Thyroid gland (tissue), 4 donors: ENCODE measurements around the gene CACNA1H. TPM values are rescaled to one million over a fixed set of nuclear protein-coding genes. Genes with fewer than 3 reads are reported as not detected.

Experiments
- DNase-seq, 2 donors: peaks; one replicate each; pipeline ENCODE4 v3.0.0-alpha.2; 2019
- H3K27ac ChIP-seq, 3 donors: fragments of 200-600 bp; sonication (generic); 1 replicate in 2 of 3; 2 replicates in 1 of 3; pipeline ENCODE4 v1.5.1; 2016 to 2019; ENCODE audit warnings: mild to moderate bottlenecking in 1 of 3, moderate library complexity in 1 of 3
- H3K27me3 ChIP-seq: fragments of 200-600 bp; sonication (generic); one replicate; pipeline ENCODE4 v1.5.1; 2019
- H3K36me3 ChIP-seq, 2 donors: fragments of 200-600 bp; sonication (generic); one replicate each; pipeline ENCODE4 v1.5.1; 2016 to 2019
- H3K4me1 ChIP-seq, 2 donors: fragments of 200-600 bp; sonication (generic); one replicate each; pipeline ENCODE4 v1.5.1; 2017 to 2019
- H3K4me3 ChIP-seq, 3 donors: fragments of 200-600 bp; sonication (generic); replicated peaks in 1 of 3; 1 replicate in 2 of 3; 2 replicates in 1 of 3; pipeline ENCODE4 v1.5.1; 2016; ENCODE audit warnings: mild to moderate bottlenecking in 1 of 3
- H3K9me3 ChIP-seq: fragments of 200-600 bp; sonication (generic); one replicate; pipeline ENCODE4 v1.5.1; 2017
- CTCF ChIP-seq, 6 experiments: fragments of 200-600 bp in 3 of 6; fragments of 450-650 bp in 3 of 6; sonication (generic) in 3 of 6; IDR thresholded peaks; one replicate each; pipeline ENCODE4 v1.5.1; 2016 to 2019; ENCODE audit warnings: antibody characterized with exemption in 6 of 6, mild to moderate bottlenecking in 2 of 6, inconsistent platforms in 1 of 6, moderate library complexity in 1 of 6
- POLR2A ChIP-seq, 2 donors: fragments of 450-650 bp; IDR thresholded peaks; one replicate each; pipeline ENCODE4 v1.6.1; 2017; ENCODE audit warnings: antibody characterized with exemption in 2 of 2, mild to moderate bottlenecking in 2 of 2, moderate library complexity in 1 of 2
- WGBS, 2 donors: methylation state at CpG; one replicate each; pipeline ENCODE4 v1.1.5; 2017; 5-methylcytosine and 5-hydroxymethylcytosine counted together
- intact Hi-C: fragments of 100-400 bp; cut with DNase I; formaldehyde crosslinking; loops from one replicate; pipeline ENCODE4 v1.15.1; 2023
- total RNA-seq, 4 donors: library from RNA; depleted of rRNA; stranded (reverse); fragments of >200 nt; gene quantifications; one replicate each; pipeline ENCODE4 v1.2.3, GENCODE V29; 2016

CACNA1H gene
- total RNA-seq, 4 donors from 2014 or later = 8.4 to 12.4 (median 9.3) TPM

- Histone ChIP-seq H3K27ac (no peak overlapping the region), H3K4me3 (no peak overlapping the region), H3K27me3 (no peaks in the 10 kb centered on the region), H3K36me3 (no peaks in the 10 kb centered on the region), H3K9me3 (no peaks in the 10 kb centered on the region), H3K4me1 (peaks cover 0 to 5% of the 10 kb centered on the region in 2 donors)
- 86 to 98% methylated on average over 11 to 18 of the region's 25 CpGs for WGBS, 2 donors
- no peak for TF ChIP-seq CTCF (IDR thresholded peaks at IDR 0.05)
- no peak for TF ChIP-seq POLR2A (IDR thresholded peaks at IDR 0.05)
- no peak for DNase-seq
- intact Hi-C loops = no loop called here
Measured at GRCh38 chr16:1201444-1201843, 48.5 kb downstream of the CACNA1H start.

DNA sequence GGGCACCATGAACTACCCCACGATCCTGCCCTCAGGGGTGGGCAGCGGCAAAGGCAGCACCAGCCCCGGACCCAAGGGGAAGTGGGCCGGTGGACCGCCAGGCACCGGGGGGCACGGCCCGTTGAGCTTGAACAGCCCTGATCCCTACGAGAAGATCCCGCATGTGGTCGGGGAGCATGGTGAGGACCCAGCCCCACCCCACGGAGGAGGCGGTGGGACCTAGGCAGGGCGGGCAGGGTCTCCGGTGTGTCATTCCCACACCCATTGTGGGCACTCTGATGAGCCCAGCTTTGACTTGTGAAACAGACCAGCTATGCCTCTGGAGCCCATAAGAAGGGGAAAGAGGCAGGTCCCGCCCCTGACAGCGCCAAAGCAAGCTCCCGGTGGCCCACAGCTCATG, 49.4 kb downstream of the CACNA1H start:
- no peak for DNase-seq
- Histone ChIP-seq H3K27ac (no peak overlapping the region), H3K9me3 (no peaks in the 10 kb centered on the region), H3K4me1 (peaks cover 0 to 2% of the 10 kb centered on the region in 2 donors), H3K27me3 (no peaks in the 10 kb centered on the region), H3K4me3 (no peak overlapping the region), H3K36me3 (no peaks in the 10 kb centered on the region)
- 95% methylated on average over 7 to 12 of the region's 18 CpGs for WGBS, 2 donors
- intact Hi-C loops = no loop called here
- TF ChIP-seq POLR2A (IDR thresholded peaks at IDR 0.05) (no peak), CTCF (IDR thresholded peaks at IDR 0.05) (no peak)

GRCh38 chr16:1204933-1205332, 52.0 kb downstream of the CACNA1H start:
- DNase-seq = no peak
- no peak overlapping the region for H3K4me3 ChIP-seq
- no peak overlapping the region for H3K27ac ChIP-seq
- intact Hi-C loops = no loop called here
- H3K9me3 ChIP-seq = no peaks in the 10 kb centered on the region
- no peak for TF ChIP-seq CTCF (IDR thresholded peaks at IDR 0.05)
- no peak for TF ChIP-seq POLR2A (IDR thresholded peaks at IDR 0.05)
- WGBS, 2 donors = 90 to 91% methylated on average over 9 to 13 of the region's 21 CpGs
- H3K27me3 ChIP-seq = no peaks in the 10 kb centered on the region
- H3K36me3 ChIP-seq = no peaks in the 10 kb centered on the region
- no peaks in the 10 kb centered on the region for H3K4me1 ChIP-seq

DNA sequence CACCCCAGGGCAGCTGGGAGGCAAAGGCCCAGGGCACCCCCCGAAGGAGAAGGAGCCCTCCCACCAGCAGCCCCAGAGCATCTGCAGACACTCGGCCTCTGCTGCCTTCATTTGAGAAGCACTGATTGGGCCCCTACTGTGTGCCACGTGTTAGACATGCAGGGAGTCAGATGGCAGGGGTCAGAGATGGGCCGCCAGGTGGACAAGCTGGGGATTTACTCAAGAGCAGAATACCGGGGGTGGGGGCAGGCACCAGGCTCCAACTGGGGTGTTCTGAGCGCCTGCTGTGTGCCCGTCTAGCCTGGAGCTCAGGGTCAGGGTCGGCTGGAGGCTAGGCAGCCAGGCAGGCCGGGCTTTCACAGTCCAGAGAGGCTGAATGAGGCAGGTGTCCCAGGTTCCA, 53.4 kb downstream of the CACNA1H start:
- no peaks in the 10 kb centered on the region for H3K4me1 ChIP-seq
- no peaks in the 10 kb centered on the region for H3K9me3 ChIP-seq
- no peaks in the 10 kb centered on the region for H3K27me3 ChIP-seq
- WGBS, 2 donors = 80 to 83% methylated on average over 8 to 9 of the region's 9 CpGs
- H3K27ac ChIP-seq = no peak overlapping the region
- intact Hi-C loops = no loop called here
- no peaks in the 10 kb centered on the region for H3K36me3 ChIP-seq
- no peak for TF ChIP-seq CTCF (IDR thresholded peaks at IDR 0.05)
- TF ChIP-seq POLR2A (IDR thresholded peaks at IDR 0.05) = no peak
- no peak for DNase-seq
- no peak overlapping the region for H3K4me3 ChIP-seq

- Histone ChIP-seq H3K9me3 (no peaks in the 10 kb centered on the region), H3K27me3 (no peaks in the 10 kb centered on the region), H3K4me1 (no peaks in the 10 kb centered on the region), H3K4me3 (no peak overlapping the region), H3K36me3 (no peaks in the 10 kb centered on the region), H3K27ac (no peak overlapping the region)
- 86 to 89% methylated on average over 8 to 16 of the region's 16 CpGs for WGBS, 2 donors
- intact Hi-C loops = no loop called here
- TF ChIP-seq CTCF (IDR thresholded peaks at IDR 0.05) = no peak
- TF ChIP-seq POLR2A (IDR thresholded peaks at IDR 0.05) = no peak
- DNase-seq = no peak
Measured at GRCh38 chr16:1206786-1207185, 53.9 kb downstream of the CACNA1H start.
